ENCODE measurements around the gene VAV2. TPM values are rescaled to one million over a fixed set of nuclear protein-coding genes. Genes with fewer than 3 reads are reported as not detected.
A peak's percentile ranks its signal among the peaks of the same experiment; 100 is the strongest.

The VAV2 gene
- polyA plus RNA-seq, 1 of the 3 experiments (the other 2 are of a cell fraction), result 14.9 TPM

DNA sequence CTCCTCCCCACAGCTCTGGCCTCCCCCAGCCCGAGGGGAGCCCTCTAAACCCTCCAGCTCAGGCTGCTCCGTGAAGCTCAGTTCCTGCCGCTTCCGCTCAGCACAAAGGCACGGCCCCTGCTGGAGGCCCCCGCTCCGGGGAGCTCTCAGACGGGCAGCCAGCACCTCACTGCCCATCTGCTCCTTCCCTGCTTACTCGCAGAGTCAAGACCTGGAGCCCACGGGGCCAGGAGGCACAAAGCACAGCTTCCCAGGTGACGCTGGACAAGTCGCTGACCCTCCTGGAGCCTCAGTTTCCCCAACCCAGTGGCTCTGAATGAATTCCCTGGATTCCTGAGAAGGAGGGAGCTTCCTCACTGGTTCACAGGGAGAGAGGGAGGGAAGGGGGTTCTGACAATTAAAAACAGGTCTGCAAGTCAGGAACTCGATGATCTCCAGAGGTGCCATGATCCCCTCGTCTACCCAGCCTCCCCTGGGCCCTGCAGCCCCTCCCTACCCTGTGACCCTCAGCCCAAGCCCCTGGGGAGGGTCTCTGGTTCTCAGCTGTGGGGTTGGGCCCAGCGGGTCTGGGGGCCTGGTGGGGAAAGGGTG, 36.2 kb downstream of the VAV2 start:
- H3K9me2 ChIP-seq, result no peaks in the 10 kb centered on the region
- H3K27ac ChIP-seq (ENCODE audit: low read depth in 2 of 2, low read length in 1 of 2), result peak overlapping the region; percentile 43 to 46; a peak in 3 of 4 replicates
- 0 out of 4 replicates have a peak overlapping the region, but pooled peaks of 1 of the 2 experiments have one; percentile 35 for H3K4me3 ChIP-seq (ENCODE audit: low read depth in 2 of 2, low read length in 1 of 2)
- peak overlapping the region; percentile 35; the same call in 1 of the 2 replicates for H3K9ac ChIP-seq
- WGBS (ENCODE audit: low lambda C conversion rate), result 56% methylated on average over 13 of the region's 15 CpGs
- TF ChIP-seq RXRA (IDR thresholded peaks at IDR 0.05; ENCODE audit: borderline replicate concordance, low read depth), result no peak
- no peak for TF ChIP-seq SIN3A (IDR thresholded peaks at IDR 0.05; ENCODE audit: borderline replicate concordance, low read depth, low read length)
- TF ChIP-seq MAX (IDR thresholded peaks at IDR 0.05; ENCODE audit: low read depth), result no peak
- TF ChIP-seq TCF12 (IDR thresholded peaks at IDR 0.05), result no peak
- CTCF ChIA-PET, result interaction anchor here (0.8 to 1.9 kb wide), 14 partner anchors 9 to 174 kb away, joined by 3 to 8 read pairs (median 4); no protein-coding TSS in a partner anchor
- H3K4me1 ChIP-seq (ENCODE audit: control insufficient read depth in 1 of 2, insufficient read depth in 2 of 2, low read depth in 1 of 2, low read length in 1 of 2), result peaks cover 17 to 56% of the 10 kb centered on the region in 2 experiments
- H3K36me3 ChIP-seq (replicated peaks in 1 of 2; ENCODE audit: control insufficient read depth in 1 of 2, insufficient read depth in 2 of 2, low read length in 1 of 2), result no peaks in the 10 kb centered on the region
- no peaks in the 10 kb centered on the region for H3K9me3 ChIP-seq
- H3F3A ChIP-seq (replicated peaks; ENCODE audit: insufficient read depth), result no peaks in the 10 kb centered on the region
- no peak overlapping the region for H2AFZ ChIP-seq (ENCODE audit: low read depth)
- H3K4me2 ChIP-seq, result peak overlapping the region; percentile 69
- POLR2A ChIA-PET, result no interaction called here
- H3K79me2 ChIP-seq (ENCODE audit: insufficient read depth), result peaks cover 86% of the 10 kb centered on the region
- no peaks in the 10 kb centered on the region for H3K27me3 ChIP-seq (ENCODE audit: insufficient read depth)
- peaks cover 84% of the 10 kb centered on the region for H4K20me1 ChIP-seq (ENCODE audit: insufficient read depth)
- DNase-seq, result peak; percentile 78

- no peaks in the 10 kb centered on the region for H3F3A ChIP-seq (replicated peaks; ENCODE audit: insufficient read depth)
- no peaks in the 10 kb centered on the region for H3K9me3 ChIP-seq
- H3K9ac ChIP-seq, result no peak overlapping the region
- H3K4me3 ChIP-seq (ENCODE audit: low read depth in 2 of 2, low read length in 1 of 2), result no peak overlapping the region
- H4K20me1 ChIP-seq (ENCODE audit: insufficient read depth), result peaks cover 81% of the 10 kb centered on the region
- DNase-seq, result no peak
- H3K36me3 ChIP-seq (replicated peaks in 1 of 2; ENCODE audit: control insufficient read depth in 1 of 2, insufficient read depth in 2 of 2, low read length in 1 of 2), result no peaks in the 10 kb centered on the region
- H3K27me3 ChIP-seq (ENCODE audit: insufficient read depth), result no peaks in the 10 kb centered on the region
- TF ChIP-seq FOSL2 (IDR thresholded peaks at IDR 0.05; ENCODE audit: borderline replicate concordance, low read depth) (no peak), RXRA (IDR thresholded peaks at IDR 0.05; ENCODE audit: borderline replicate concordance, low read depth) (no peak), FOXM1 (IDR thresholded peaks at IDR 0.05; ENCODE audit: low read depth) (no peak), TAF1 (IDR thresholded peaks at IDR 0.05; ENCODE audit: borderline replicate concordance, low read depth, low read length) (no peak), JUND (IDR thresholded peaks at IDR 0.05) (no peak), CHD2 (IDR thresholded peaks at IDR 0.05; ENCODE audit: low read length, partially characterized antibody) (no peak), RFX5 (IDR thresholded peaks at IDR 0.05; ENCODE audit: low read length) (no peak), REST (IDR thresholded peaks at IDR 0.05; ENCODE audit: low read depth, low read length) (no peak), MEF2A (IDR thresholded peaks at IDR 0.05; ENCODE audit: borderline replicate concordance, low read depth) (no peak), CTCF (IDR thresholded peaks at IDR 0.05) (no peak), EZH2phosphoT487 (IDR thresholded peaks at IDR 0.05; ENCODE audit: borderline replicate concordance, low read depth) (no peak)
- TF ChIP-seq, protein P1, sequence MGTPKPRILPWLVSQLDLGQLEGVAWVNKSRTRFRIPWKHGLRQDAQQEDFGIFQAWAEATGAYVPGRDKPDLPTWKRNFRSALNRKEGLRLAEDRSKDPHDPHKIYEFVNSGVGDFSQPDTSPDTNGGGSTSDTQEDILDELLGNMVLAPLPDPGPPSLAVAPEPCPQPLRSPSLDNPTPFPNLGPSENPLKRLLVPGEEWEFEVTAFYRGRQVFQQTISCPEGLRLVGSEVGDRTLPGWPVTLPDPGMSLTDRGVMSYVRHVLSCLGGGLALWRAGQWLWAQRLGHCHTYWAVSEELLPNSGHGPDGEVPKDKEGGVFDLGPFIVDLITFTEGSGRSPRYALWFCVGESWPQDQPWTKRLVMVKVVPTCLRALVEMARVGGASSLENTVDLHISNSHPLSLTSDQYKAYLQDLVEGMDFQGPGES (IDR thresholded peaks at IDR 0.05; ENCODE audit: low read depth, low read length), result no peak
- H3K4me2 ChIP-seq, result no peak overlapping the region
- peak overlapping the region in 1 of 2 experiments; percentile 28; a peak in 1 of 4 replicates for H3K27ac ChIP-seq (ENCODE audit: low read depth in 2 of 2, low read length in 1 of 2)
- H3K79me2 ChIP-seq (ENCODE audit: insufficient read depth), result peaks cover 86% of the 10 kb centered on the region
- POLR2A ChIA-PET, result no interaction called here
- WGBS (ENCODE audit: low lambda C conversion rate), result 91% methylated on average over 14 of the region's 14 CpGs
- no peak overlapping the region for H2AFZ ChIP-seq (ENCODE audit: low read depth)
- H3K9me2 ChIP-seq, result no peaks in the 10 kb centered on the region
- H3K4me1 ChIP-seq (ENCODE audit: control insufficient read depth in 1 of 2, insufficient read depth in 2 of 2, low read depth in 1 of 2, low read length in 1 of 2), result peaks cover 17 to 55% of the 10 kb centered on the region in 2 experiments
- CTCF ChIA-PET, result interaction anchor here (0.8 to 1.9 kb wide), 7 partner anchors 10 to 173 kb away, joined by 3 to 8 read pairs (median 4); no protein-coding TSS in a partner anchor
Measured at GRCh38 chr9:133954862-133955529, 37.1 kb downstream of the VAV2 start.

Data from SK-N-SH (cell line).